C4-2B (cell line): ENCODE measurements around the gene PCA3.

Experiments used
- CTCF ChIP-seq: fragments of 450-650 bp; conservative IDR thresholded peaks from 2 replicates; pipeline ENCODE4 v1.5.1; 2017; ENCODE audit warnings: mild to moderate bottlenecking
- ZFX ChIP-seq: fragments of 450-650 bp; IDR thresholded peaks from 2 replicates; pipeline ENCODE4 v1.6.1; 2017

DNA sequence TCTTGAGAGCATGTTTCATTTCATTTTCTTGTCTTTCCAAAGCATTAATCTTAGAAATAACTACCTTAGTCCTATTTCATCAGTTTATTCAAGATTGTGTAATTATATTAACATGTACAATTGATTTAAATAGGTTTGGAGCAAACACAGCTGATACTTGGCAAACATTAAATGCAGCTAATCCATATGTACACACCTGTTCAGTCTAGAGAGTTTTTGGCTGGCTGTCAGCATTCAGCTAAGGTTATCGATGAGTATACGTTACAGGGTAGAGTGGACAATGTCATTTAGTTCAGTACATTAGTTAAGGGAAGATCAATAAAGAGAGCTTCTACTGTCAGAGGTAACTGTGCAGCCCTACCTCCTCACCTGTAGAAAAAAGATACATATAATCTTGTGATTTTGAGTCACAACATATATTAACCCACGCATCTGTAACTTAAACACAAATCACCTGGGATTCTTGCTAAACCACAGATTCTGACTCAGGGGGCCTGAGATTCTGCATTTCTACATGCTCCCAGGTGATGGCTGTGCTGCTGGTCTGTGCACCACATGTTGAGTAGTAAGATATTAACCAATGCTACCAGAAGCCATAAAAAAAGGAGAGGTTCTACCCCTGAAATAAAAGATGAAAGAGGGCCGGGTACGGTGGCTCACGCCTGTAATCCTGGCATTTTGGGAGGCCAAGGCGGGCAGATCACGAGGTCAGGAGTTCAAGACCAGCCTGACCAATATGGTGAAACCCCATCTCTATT lies 34.1 kb upstream of the PCA3 start:
- TF ChIP-seq CTCF = no peak
- TF ChIP-seq ZFX = no peak
